OCI-LY1 (cell line): ENCODE results near the gene RAP1GDS1.

Experiments
- CTCF ChIP-seq: fragments of 200-600 bp; sonication (generic), shearing (Covaris generic); IDR thresholded peaks from 2 replicates; pipeline ENCODE4 v1.5.1; 2017; ENCODE audit warnings: mild to moderate bottlenecking, antibody characterized with exemption, low read length, moderate library complexity, mixed read lengths
- EZH2 ChIP-seq: fragments of 200-600 bp; sonication (generic), shearing (Covaris generic); IDR thresholded peaks from 2 replicates; pipeline ENCODE4 v1.8.0; 2017; ENCODE audit warnings: borderline replicate concordance, mixed run types, mild to moderate bottlenecking, antibody characterized with exemption, low read length, moderate library complexity, mixed read lengths

GRCh38 chr4:98289375-98289774, 28.2 kb downstream of the RAP1GDS1 start:
- no peak for TF ChIP-seq EZH2
- no peak for TF ChIP-seq CTCF
